OCI-LY1 (cell line): ENCODE measurements around the gene SLC24A3.

Experiments
- EZH2 ChIP-seq: fragments of 200-600 bp; sonication (generic), shearing (Covaris generic); IDR thresholded peaks from 2 replicates; pipeline ENCODE4 v1.8.0; 2017; ENCODE audit warnings: borderline replicate concordance, mixed run types, mild to moderate bottlenecking, antibody characterized with exemption, low read length, moderate library complexity, mixed read lengths
- TF ChIP-seq, protein P1 (sequence below): fragments of 200-600 bp; sonication (generic), shearing (Covaris generic); IDR thresholded peaks from 2 replicates; pipeline ENCODE4 v1.5.1; 2017; ENCODE audit warnings: mild to moderate bottlenecking, antibody characterized with exemption, low read length, moderate library complexity, mixed read lengths

DNA sequence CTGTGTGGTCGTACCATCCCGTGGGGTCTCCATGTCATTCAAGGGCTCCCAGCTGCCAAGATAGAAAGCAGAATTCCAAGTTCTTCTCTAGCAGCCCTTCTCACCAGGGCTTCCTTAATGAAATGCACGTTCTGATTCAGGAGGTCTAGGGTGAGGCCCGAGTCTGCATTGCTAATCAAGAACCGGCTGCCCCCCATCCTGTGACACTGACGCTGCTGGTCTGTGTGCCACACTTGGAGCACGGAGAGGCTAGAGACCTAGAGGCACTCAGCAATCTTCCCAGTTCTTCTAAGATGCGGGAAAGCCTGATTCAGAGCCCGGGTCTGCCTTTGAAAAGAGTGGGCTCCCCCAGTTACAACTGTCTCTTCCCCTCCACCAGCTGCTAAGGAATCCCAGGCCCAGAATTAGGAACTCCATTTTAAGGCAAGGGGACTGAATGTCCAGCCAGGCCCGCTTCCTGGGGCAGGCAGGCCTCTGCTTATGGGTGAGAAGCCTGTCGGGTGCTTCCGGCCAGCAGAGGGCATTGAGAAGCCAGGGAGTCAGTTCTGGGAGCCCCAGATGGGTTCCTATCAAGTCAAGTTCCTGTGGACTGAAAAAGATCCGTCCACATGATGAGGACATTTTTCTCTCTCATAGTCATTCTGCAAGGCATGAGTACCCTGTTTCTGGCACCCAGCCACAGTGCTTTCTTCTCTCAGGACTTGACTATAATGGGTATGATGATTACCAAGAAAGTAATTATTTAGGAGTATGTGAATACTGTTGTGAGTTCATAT is 475.8 kb downstream of the SLC24A3 start:
- TF ChIP-seq, protein P1, sequence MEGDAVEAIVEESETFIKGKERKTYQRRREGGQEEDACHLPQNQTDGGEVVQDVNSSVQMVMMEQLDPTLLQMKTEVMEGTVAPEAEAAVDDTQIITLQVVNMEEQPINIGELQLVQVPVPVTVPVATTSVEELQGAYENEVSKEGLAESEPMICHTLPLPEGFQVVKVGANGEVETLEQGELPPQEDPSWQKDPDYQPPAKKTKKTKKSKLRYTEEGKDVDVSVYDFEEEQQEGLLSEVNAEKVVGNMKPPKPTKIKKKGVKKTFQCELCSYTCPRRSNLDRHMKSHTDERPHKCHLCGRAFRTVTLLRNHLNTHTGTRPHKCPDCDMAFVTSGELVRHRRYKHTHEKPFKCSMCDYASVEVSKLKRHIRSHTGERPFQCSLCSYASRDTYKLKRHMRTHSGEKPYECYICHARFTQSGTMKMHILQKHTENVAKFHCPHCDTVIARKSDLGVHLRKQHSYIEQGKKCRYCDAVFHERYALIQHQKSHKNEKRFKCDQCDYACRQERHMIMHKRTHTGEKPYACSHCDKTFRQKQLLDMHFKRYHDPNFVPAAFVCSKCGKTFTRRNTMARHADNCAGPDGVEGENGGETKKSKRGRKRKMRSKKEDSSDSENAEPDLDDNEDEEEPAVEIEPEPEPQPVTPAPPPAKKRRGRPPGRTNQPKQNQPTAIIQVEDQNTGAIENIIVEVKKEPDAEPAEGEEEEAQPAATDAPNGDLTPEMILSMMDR = no peak
- no peak for TF ChIP-seq EZH2
